NB4 (cell line): ENCODE results near the gene CELSR1.

Experiments
- CTCF ChIP-seq: IDR thresholded peaks from one replicate; pipeline ENCODE4 v1.5.1; 2012; ENCODE audit warnings: low read depth, low read length
- MYC ChIP-seq: IDR thresholded peaks from 2 replicates; pipeline ENCODE4 v1.6.1; 2011; ENCODE audit warnings: low read depth, low read length
- POLR2A ChIP-seq: IDR thresholded peaks from 2 replicates; pipeline ENCODE4 v1.6.1; 2011; ENCODE audit warnings: mild to moderate bottlenecking; ENCODE audit not compliant: insufficient read length; ENCODE audit errors: extremely low read depth

GRCh38 chr22:46320166-46320710, 217.2 kb downstream of the CELSR1 start:
- TF ChIP-seq CTCF, result no peak
- no peak for TF ChIP-seq POLR2A
- TF ChIP-seq MYC, result no peak
